H1 (cell line): ENCODE results near the gene BAHD1. TPM values are rescaled to one million over a fixed set of nuclear protein-coding genes. Genes with fewer than 3 reads are reported as not detected.

Experiments
- CTCF ChIA-PET: fragments of 300-600 bp; sonication (Branson Sonifier 250); formaldehyde crosslinking; loops from one replicate; lab custom pipeline; 2021; ENCODE audit not compliant: partially characterized antibody; lab: Charles Lee
- POLR2A ChIA-PET: fragments of 300-600 bp; sonication (Branson Sonifier 250); formaldehyde crosslinking; loops from one replicate; lab custom pipeline; 2021; ENCODE audit warnings: inconsistent platforms; ENCODE audit not compliant: partially characterized antibody; lab: Charles Lee
- DNase-seq, 2 experiments: peaks; one replicate each; pipeline versions ENCODE4 v3.0.0 to v3.0.0-alpha.2; 2010 to 2022; ENCODE audit warnings: low spot score in 2 of 2, low read depth in 1 of 2, mixed read lengths in 1 of 2
- FAIRE-seq: peaks from 2 replicates; lab custom pipeline; 2011; peaks lifted over from hg19 to GRCh38; lab: Jason Lieb, UNC
- H2AFZ ChIP-seq: 2 replicates; pipeline ENCODE4 v1.8.1; 2012; ENCODE audit warnings: low read length, inconsistent platforms
- H2AK5ac ChIP-seq: 2 replicates; pipeline ENCODE4 v1.6.1; 2013; ENCODE audit warnings: low read depth, low read length
- H2BK120ac ChIP-seq: replicated peaks from 2 replicates; pipeline ENCODE3; 2013; ENCODE audit warnings: low read depth, low read length, inconsistent platforms
- H2BK12ac ChIP-seq: 2 replicates; pipeline ENCODE4 v1.6.1; 2013; ENCODE audit warnings: low read depth, low read length
- H2BK15ac ChIP-seq: 2 replicates; pipeline ENCODE4 v1.6.1; 2013; ENCODE audit warnings: low read length
- H2BK20ac ChIP-seq: 2 replicates; pipeline ENCODE4 v1.6.1; 2013; ENCODE audit warnings: low read length
- H2BK5ac ChIP-seq: 2 replicates; pipeline ENCODE4 v1.6.1; 2013; ENCODE audit warnings: low read depth, low read length
- H3K14ac ChIP-seq: 2 replicates; pipeline ENCODE4 v1.6.1; 2013; ENCODE audit warnings: inconsistent platforms; ENCODE audit not compliant: insufficient read length
- H3K18ac ChIP-seq: 2 replicates; pipeline ENCODE4 v1.6.1; 2013; ENCODE audit warnings: low read length; ENCODE audit errors: extremely low read depth
- H3K23ac ChIP-seq: 2 replicates; pipeline ENCODE4 v1.6.1; 2013; ENCODE audit warnings: inconsistent platforms; ENCODE audit not compliant: insufficient read length
- H3K23me2 ChIP-seq: 2 replicates; pipeline ENCODE4 v1.6.1; 2013; ENCODE audit warnings: low read depth, low read length
- H3K27ac ChIP-seq: 2 replicates; pipeline ENCODE4 v1.6.1; 2011; ENCODE audit warnings: low read depth, low read length, inconsistent platforms
- H3K27me3 ChIP-seq, 4 experiments: replicated peaks in 1 of 4; 1 replicate in 1 of 4; 2 replicates in 3 of 4; pipeline versions ENCODE4 v1.6.1 to v1.8.1; 2011 to 2013; ENCODE audit warnings: low read length in 3 of 4, mild to moderate bottlenecking in 3 of 4, inconsistent platforms in 2 of 4, mixed read lengths in 2 of 4, moderate library complexity in 1 of 4; ENCODE audit not compliant: control insufficient read depth in 3 of 4, insufficient read depth in 3 of 4; ENCODE audit errors: extremely low read depth in 1 of 4
- H3K36me3 ChIP-seq, 4 experiments: 2 replicates each; pipeline versions ENCODE4 v1.6.1 to v1.8.1; 2011 to 2013; ENCODE audit warnings: mild to moderate bottlenecking in 4 of 4, low read length in 3 of 4, moderate library complexity in 2 of 4, control low read depth in 1 of 4, inconsistent platforms in 1 of 4; ENCODE audit not compliant: insufficient read depth in 4 of 4, control insufficient read depth in 2 of 4
- H3K4ac ChIP-seq: replicated peaks from 2 replicates; pipeline ENCODE3; 2013; ENCODE audit warnings: low read length, low read depth, mixed read lengths, inconsistent platforms; ENCODE audit not compliant: insufficient read length
- H3K4me1 ChIP-seq, 4 experiments: replicated peaks in 1 of 4; 1 replicate in 1 of 4; 2 replicates in 3 of 4; pipeline versions ENCODE4 v1.6.1 to v1.8.1; 2011 to 2013; ENCODE audit warnings: low read length in 3 of 4, inconsistent platforms in 2 of 4, mixed read lengths in 1 of 4; ENCODE audit not compliant: insufficient read depth in 4 of 4, control insufficient read depth in 3 of 4
- H3K4me2 ChIP-seq, 2 experiments: 2 replicates each; pipeline versions ENCODE4 v1.6.1 to v1.8.1; 2011 to 2013; ENCODE audit warnings: low read depth in 2 of 2, low read length in 2 of 2, control low read depth in 1 of 2, inconsistent platforms in 1 of 2, mild to moderate bottlenecking in 1 of 2; ENCODE audit not compliant: insufficient read depth in 1 of 2
- H3K4me3 ChIP-seq, 4 experiments: fragments of 200-600, 300-600 bp in 1 of 4; sonication (generic), shearing (Covaris generic), sonication (Bioruptor Twin) in 1 of 4; 2 replicates each; pipeline versions ENCODE4 v1.5.1 to v1.8.1; 2011 to 2016; ENCODE audit warnings: low read length in 4 of 4, low read depth in 3 of 4, control low read depth in 2 of 4, inconsistent platforms in 2 of 4, mild to moderate bottlenecking in 2 of 4, mixed read lengths in 1 of 4, moderate library complexity in 1 of 4; ENCODE audit not compliant: insufficient read depth in 2 of 4; ENCODE audit errors: extremely low read depth in 1 of 4
- H3K56ac ChIP-seq: replicated peaks from 2 replicates; pipeline ENCODE3; 2013; ENCODE audit warnings: low read depth, mild to moderate bottlenecking, mixed read lengths, low read length, inconsistent platforms; ENCODE audit not compliant: insufficient read length
- H3K79me1 ChIP-seq: 2 replicates; pipeline ENCODE4 v1.6.1; 2013; ENCODE audit warnings: low read depth, low read length, control low read depth
- H3K79me2 ChIP-seq, 2 experiments: 2 replicates each; pipeline versions ENCODE4 v1.6.1 to v1.8.1; 2012 to 2013; ENCODE audit warnings: low read length in 2 of 2, mild to moderate bottlenecking in 2 of 2, inconsistent platforms in 1 of 2; ENCODE audit not compliant: insufficient read depth in 2 of 2, control insufficient read depth in 1 of 2
- H3K9ac ChIP-seq, 4 experiments: replicated peaks in 1 of 4; 1 replicate in 1 of 4; 2 replicates in 3 of 4; pipeline versions ENCODE4 v1.6.1 to v1.8.1; 2011 to 2013; ENCODE audit warnings: low read depth in 3 of 4, low read length in 3 of 4, control low read depth in 2 of 4, mild to moderate bottlenecking in 2 of 4, moderate library complexity in 2 of 4, inconsistent platforms in 1 of 4; ENCODE audit errors: extremely low read depth in 1 of 4
- H3K9me3 ChIP-seq, 2 experiments: 2 replicates each; pipeline versions ENCODE4 v1.6.1 to v1.8.1; 2012 to 2013; ENCODE audit warnings: mild to moderate bottlenecking in 2 of 2, moderate library complexity in 2 of 2, control low read depth in 1 of 2, inconsistent platforms in 1 of 2, low read depth in 1 of 2, low read length in 1 of 2, mixed read lengths in 1 of 2; ENCODE audit not compliant: insufficient read depth in 2 of 2
- H4K20me1 ChIP-seq, 2 experiments: replicated peaks in 1 of 2; 2 replicates each; pipeline versions ENCODE3 to v1.8.1; 2011 to 2013; ENCODE audit warnings: inconsistent platforms in 2 of 2, low read length in 2 of 2, mild to moderate bottlenecking in 1 of 2; ENCODE audit not compliant: insufficient read depth in 2 of 2, control insufficient read depth in 1 of 2
- H4K5ac ChIP-seq: 2 replicates; pipeline ENCODE4 v1.6.1; 2013; ENCODE audit warnings: low read length, low read depth, mixed read lengths, inconsistent platforms; ENCODE audit not compliant: insufficient read length
- H4K8ac ChIP-seq: 2 replicates; pipeline ENCODE4 v1.8.0; 2013; ENCODE audit warnings: mild to moderate bottlenecking, moderate library complexity, low read length, inconsistent platforms; ENCODE audit not compliant: insufficient read depth; ENCODE audit errors: extremely low read depth
- H4K91ac ChIP-seq: replicated peaks from 2 replicates; pipeline ENCODE3; 2013; ENCODE audit warnings: low read length, mixed read lengths, inconsistent platforms; ENCODE audit not compliant: insufficient read length
- CEBPB ChIP-seq: IDR thresholded peaks from 2 replicates; pipeline ENCODE4 v1.6.1; 2012; ENCODE audit warnings: low read depth, low read length
- EZH2 ChIP-seq: fragments of 200-600 bp; sonication (generic); IDR thresholded peaks from 2 replicates; pipeline ENCODE4 v1.7.1; 2012; ENCODE audit warnings: low read depth, mild to moderate bottlenecking, moderate library complexity, low read length, inconsistent platforms; ENCODE audit not compliant: severe bottlenecking
- HDAC2 ChIP-seq, 2 experiments: fragments of 300-600 bp in 1 of 2; sonication (generic) in 1 of 2; IDR thresholded peaks; 2 replicates each; pipeline ENCODE4 v1.6.1; 2011 to 2012; ENCODE audit warnings: low read depth in 2 of 2, low read length in 2 of 2, mild to moderate bottlenecking in 2 of 2, moderate library complexity in 2 of 2, borderline replicate concordance in 1 of 2, inconsistent platforms in 1 of 2
- MAFK ChIP-seq: IDR thresholded peaks from 2 replicates; pipeline ENCODE4 v1.6.1; 2012; ENCODE audit warnings: low read depth, mild to moderate bottlenecking, improper control_type of control experiment, low read length
- POU5F1 ChIP-seq: IDR thresholded peaks from 2 replicates; pipeline ENCODE4 v1.6.1; 2011; ENCODE audit warnings: low read depth, mild to moderate bottlenecking, low read length, moderate library complexity
- RAD21 ChIP-seq, 2 experiments: IDR thresholded peaks in 1 of 2; conservative IDR thresholded peaks in 1 of 2; 2 replicates each; pipeline ENCODE4 v1.6.1; 2011; ENCODE audit warnings: low read depth in 2 of 2, low read length in 2 of 2, improper control_type of control experiment in 1 of 2, inconsistent platforms in 1 of 2, mild to moderate bottlenecking in 1 of 2, moderate library complexity in 1 of 2
- RBBP5 ChIP-seq: IDR thresholded peaks from 2 replicates; pipeline ENCODE4 v1.7.1; 2012; ENCODE audit warnings: low read depth, mild to moderate bottlenecking, inconsistent platforms, low read length, moderate library complexity, borderline replicate concordance
- SIRT6 ChIP-seq: IDR thresholded peaks from one replicate; pipeline ENCODE4 v1.7.1; 2012; ENCODE audit warnings: low read length, inconsistent platforms
- SP4 ChIP-seq: IDR thresholded peaks from 2 replicates; pipeline ENCODE4 v1.6.1; 2012; ENCODE audit warnings: low read length, inconsistent platforms
- SRF ChIP-seq: IDR thresholded peaks from 2 replicates; pipeline ENCODE4 v1.6.1; 2011; ENCODE audit warnings: mild to moderate bottlenecking, low read depth, low read length, moderate library complexity
- TCF12 ChIP-seq: IDR thresholded peaks from 2 replicates; pipeline ENCODE4 v1.6.1; 2011; ENCODE audit warnings: low read depth, mild to moderate bottlenecking, low read length
- YY1 ChIP-seq: IDR thresholded peaks from 2 replicates; pipeline ENCODE4 v1.6.1; 2011; ENCODE audit warnings: low read depth, mild to moderate bottlenecking, low read length
- WGBS, 2 experiments: shearing (Covaris generic) in 1 of 2; methylation state at CpG; one replicate each; pipeline versions ENCODE4 v1.1.6 to v1.1.7; 2013 to 2015; ENCODE audit warnings: low lambda C conversion rate in 2 of 2, mixed read lengths in 2 of 2, inconsistent platforms in 1 of 2, low coverage in 1 of 2, missing lambda C conversion rate in 1 of 2; ENCODE audit not compliant: insufficient replicate concordance in 2 of 2, insufficient coverage in 1 of 2, insufficient read length in 1 of 2; ENCODE audit errors: extremely low coverage in 1 of 2, missing lambda C conversion rate in 1 of 2; 5-methylcytosine and 5-hydroxymethylcytosine counted together
- polyA plus RNA-seq, 7 experiments: library from polyadenylated mRNA; depleted of rRNA in 3 of 7; stranded (reverse) in 5 of 7; unstranded in 2 of 7; fragments of >200 nt in 5 of 7; fragments of 200-250 nt in 2 of 7; gene quantifications; 1 replicate in 5 of 7; 2 replicates in 1 of 7; 4 replicates in 1 of 7; pipeline versions ENCODE4 v1.2.1 to v1.2.3, GENCODE V29; 2011 to 2013; ENCODE audit warnings: missing spikeins in 2 of 7, mixed read lengths in 2 of 7
- total RNA-seq: library from RNA; stranded (reverse); fragmentation: NEBNext Ultra II Directional; extraction: Animal tissue kit (Norgen Biotek cat#: 25700); gene quantifications from 2 replicates; pipeline ENCODE4 v1.2.1, GENCODE V29; 2021
- TF ChIP-seq, protein P1 (sequence below): IDR thresholded peaks from 2 replicates; pipeline ENCODE4 v1.6.1; 2011; ENCODE audit warnings: low read length, improper control_type of control experiment

BAHD1 gene
- total and polyA plus RNA-seq, 2 of the 8 experiments (the other 6 are each of a cell fraction or from before 2014, with no cell fraction given) = 15.0 to 38.9 TPM

DNA sequence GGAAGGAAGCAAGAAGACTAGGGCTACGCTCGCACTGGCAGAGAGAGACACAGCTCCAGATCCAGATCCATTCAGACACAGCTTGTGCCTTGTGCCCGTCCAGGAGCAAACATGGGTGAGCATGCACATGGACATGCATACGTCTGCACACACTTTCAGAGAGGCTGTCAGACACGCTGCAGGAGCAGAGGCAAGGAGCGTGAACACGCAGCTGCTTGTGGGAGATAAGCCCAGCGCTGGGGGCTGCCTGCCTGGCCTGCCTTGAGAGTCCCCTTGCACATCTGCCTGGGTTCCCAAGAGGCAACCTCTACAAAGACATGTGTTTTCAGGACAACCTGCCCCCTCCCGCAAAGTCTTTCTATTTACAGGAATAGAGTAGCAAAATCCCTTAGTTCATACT is 13.6 kb upstream of the BAHD1 start:
- Histone ChIP-seq H3K9ac (no peak overlapping the region), H4K91ac (no peak overlapping the region), H2BK120ac (no peak overlapping the region), H2BK20ac (no peak overlapping the region), H3K36me3 (no peaks in the 10 kb centered on the region), H3K79me2 (no peaks in the 10 kb centered on the region), H3K4me3 (no peak overlapping the region), H4K8ac (no peak overlapping the region), H2AFZ (no peak overlapping the region), H3K23ac (no peak overlapping the region), H4K5ac (no peak overlapping the region), H3K27me3 (no peaks in the 10 kb centered on the region; a peak in 1 of 7 replicates), H2AK5ac (no peak overlapping the region), H3K18ac (no peak overlapping the region), H2BK15ac (no peak overlapping the region), H3K56ac (no peak overlapping the region), H3K4me2 (no peak overlapping the region), H3K4ac (no peak overlapping the region), H3K23me2 (no peaks in the 10 kb centered on the region), H2BK12ac (0 out of 2 replicates have a peak overlapping the region, but pooled peaks have one; percentile 52), H3K9me3 (no peaks in the 10 kb centered on the region), H3K79me1 (no peaks in the 10 kb centered on the region), H4K20me1 (no peaks in the 10 kb centered on the region), H3K14ac (no peak overlapping the region), H2BK5ac (no peak overlapping the region), H3K27ac (no peak overlapping the region), H3K4me1 (peaks cover 1 to 12% (median 7%) of the 10 kb centered on the region in 4 experiments; a peak in 5 of 7 replicates)
- ChIA-PET POLR2A (interaction anchor here (1.4 to 2.8 kb wide), 2 partner anchors 8 to 9 kb away, joined by 3 to 10 read pairs; no protein-coding TSS in a partner anchor), CTCF (interaction anchor here (0.7 kb wide), 1 partner anchor 271 kb away, joined by 3 read pairs; no protein-coding TSS in a partner anchor)
- WGBS, 2 experiments = 86% methylated on average over 9 of the region's 9 CpGs; no CpG with 5 or more reads in 1 of the 2 experiments
- no peak for FAIRE-seq
- DNase-seq = no peak
- TF ChIP-seq MAFK (no peak), SIRT6 (no peak), SP4 (no peak), RBBP5 (no peak), EZH2 (no peak), POU5F1 (no peak), SRF (no peak), CEBPB (no peak), YY1 (no peak), TCF12 (no peak), RAD21 (IDR thresholded peaks at IDR 0.05 in 1 of 2, conservative IDR thresholded peaks at IDR 0.05 in 1 of 2; ENCODE audit: low read depth in 2 of 2, low read length in 2 of 2) (no peak), HDAC2 (IDR thresholded peaks at IDR 0.05; ENCODE audit: borderline replicate concordance in 1 of 2, low read depth in 2 of 2, low read length in 2 of 2) (no peak)
- TF ChIP-seq, protein P1, sequence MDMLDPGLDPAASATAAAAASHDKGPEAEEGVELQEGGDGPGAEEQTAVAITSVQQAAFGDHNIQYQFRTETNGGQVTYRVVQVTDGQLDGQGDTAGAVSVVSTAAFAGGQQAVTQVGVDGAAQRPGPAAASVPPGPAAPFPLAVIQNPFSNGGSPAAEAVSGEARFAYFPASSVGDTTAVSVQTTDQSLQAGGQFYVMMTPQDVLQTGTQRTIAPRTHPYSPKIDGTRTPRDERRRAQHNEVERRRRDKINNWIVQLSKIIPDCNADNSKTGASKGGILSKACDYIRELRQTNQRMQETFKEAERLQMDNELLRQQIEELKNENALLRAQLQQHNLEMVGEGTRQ = no peak
